ENCODE measurements around the gene INSYN2A. TPM values are rescaled to one million over a fixed set of nuclear protein-coding genes. Genes with fewer than 3 reads are reported as not detected.

Gene INSYN2A
- total RNA-seq, 1 donor from 2014 or later, result 4.6 TPM

DNA sequence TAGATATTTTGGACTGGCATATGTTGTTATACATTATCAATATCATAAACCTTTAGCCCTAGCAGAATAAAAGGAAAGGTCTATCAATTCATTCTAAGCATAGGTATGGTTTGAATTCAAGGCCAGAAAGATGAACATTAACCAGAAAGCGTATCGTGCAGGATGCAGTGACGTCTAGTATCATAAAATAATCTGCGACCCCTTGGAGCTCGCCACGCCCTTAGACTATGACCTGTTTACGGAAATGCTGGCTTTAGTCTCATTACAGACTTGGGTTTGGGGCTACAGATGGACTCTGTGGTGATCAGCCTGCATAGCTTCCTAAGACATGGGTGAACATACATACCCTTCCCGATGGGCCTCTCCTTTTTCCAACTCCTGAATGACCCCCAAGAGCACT lies 21.5 kb downstream of the INSYN2A start:
- DNase-seq (ENCODE audit: extremely low spot score, unreplicated experiment), result no peak
- no peak for TF ChIP-seq CTCF (IDR thresholded peaks at IDR 0.05)
- Mint-ChIP-seq H3K36me3 (ENCODE audit: unreplicated experiment) (peaks cover 10% of the 10 kb centered on the region), H3K27ac (ENCODE audit: unreplicated experiment) (no peak overlapping the region), H3K4me1 (ENCODE audit: unreplicated experiment) (no peaks in the 10 kb centered on the region), H3K9me3 (ENCODE audit: unreplicated experiment) (no peaks in the 10 kb centered on the region), H3K4me3 (ENCODE audit: unreplicated experiment) (no peak overlapping the region), H3K27me3 (ENCODE audit: unreplicated experiment) (no peaks in the 10 kb centered on the region)

GRCh38 chr10:127168261-127168660 lies 28.1 kb downstream of the INSYN2A start:
- no peak for TF ChIP-seq CTCF (IDR thresholded peaks at IDR 0.05)
- DNase-seq (ENCODE audit: extremely low spot score, unreplicated experiment), result no peak
- Mint-ChIP-seq H3K27me3 (ENCODE audit: unreplicated experiment) (no peaks in the 10 kb centered on the region), H3K27ac (ENCODE audit: unreplicated experiment) (no peak overlapping the region), H3K4me3 (ENCODE audit: unreplicated experiment) (no peak overlapping the region), H3K9me3 (ENCODE audit: unreplicated experiment) (no peaks in the 10 kb centered on the region), H3K36me3 (ENCODE audit: unreplicated experiment) (peaks cover 3% of the 10 kb centered on the region), H3K4me1 (ENCODE audit: unreplicated experiment) (peaks cover 6% of the 10 kb centered on the region)

- peaks cover 1% of the 10 kb centered on the region for H3K36me3 Mint-ChIP-seq (ENCODE audit: unreplicated experiment)
- no peak for TF ChIP-seq CTCF (IDR thresholded peaks at IDR 0.05)
- H3K4me1 Mint-ChIP-seq (ENCODE audit: unreplicated experiment), result peaks cover 18% of the 10 kb centered on the region
Observed at GRCh38 chr10:127162841-127163240, 33.5 kb downstream of the INSYN2A start.

GRCh38 chr10:127161482-127161881 lies 34.9 kb downstream of the INSYN2A start:
- Mint-ChIP-seq H3K9me3 (ENCODE audit: unreplicated experiment) (no peaks in the 10 kb centered on the region), H3K36me3 (ENCODE audit: unreplicated experiment) (peaks cover 1% of the 10 kb centered on the region), H3K4me1 (ENCODE audit: unreplicated experiment) (peaks cover 29% of the 10 kb centered on the region), H3K4me3 (ENCODE audit: unreplicated experiment) (no peak overlapping the region), H3K27ac (ENCODE audit: unreplicated experiment) (no peak overlapping the region), H3K27me3 (ENCODE audit: unreplicated experiment) (no peaks in the 10 kb centered on the region)
- TF ChIP-seq CTCF (IDR thresholded peaks at IDR 0.05), result no peak
- DNase-seq (ENCODE audit: extremely low spot score, unreplicated experiment), result no peak

More at GRCh38 chr10:127162841-127163240, 33.5 kb downstream of the INSYN2A start:
- Mint-ChIP-seq H3K27ac (ENCODE audit: unreplicated experiment) (no peak overlapping the region), H3K4me3 (ENCODE audit: unreplicated experiment) (no peak overlapping the region), H3K27me3 (ENCODE audit: unreplicated experiment) (no peaks in the 10 kb centered on the region), H3K9me3 (ENCODE audit: unreplicated experiment) (no peaks in the 10 kb centered on the region)
- no peak for DNase-seq (ENCODE audit: extremely low spot score, unreplicated experiment)

- Mint-ChIP-seq H3K36me3 (ENCODE audit: unreplicated experiment) (peaks cover 4% of the 10 kb centered on the region), H3K27ac (ENCODE audit: unreplicated experiment) (no peak overlapping the region), H3K4me3 (ENCODE audit: unreplicated experiment) (no peak overlapping the region), H3K9me3 (ENCODE audit: unreplicated experiment) (no peaks in the 10 kb centered on the region), H3K27me3 (ENCODE audit: unreplicated experiment) (no peaks in the 10 kb centered on the region), H3K4me1 (ENCODE audit: unreplicated experiment) (peaks cover 29% of the 10 kb centered on the region)
- TF ChIP-seq CTCF (IDR thresholded peaks at IDR 0.05), result no peak
- no peak for DNase-seq (ENCODE audit: extremely low spot score, unreplicated experiment)
Observed at GRCh38 chr10:127159648-127160245, 36.6 kb downstream of the INSYN2A start.

All from osteocyte (in vitro differentiated cells).